Measurements from ENCODE around the gene KCNK6.

The KCNK6 gene

DNA sequence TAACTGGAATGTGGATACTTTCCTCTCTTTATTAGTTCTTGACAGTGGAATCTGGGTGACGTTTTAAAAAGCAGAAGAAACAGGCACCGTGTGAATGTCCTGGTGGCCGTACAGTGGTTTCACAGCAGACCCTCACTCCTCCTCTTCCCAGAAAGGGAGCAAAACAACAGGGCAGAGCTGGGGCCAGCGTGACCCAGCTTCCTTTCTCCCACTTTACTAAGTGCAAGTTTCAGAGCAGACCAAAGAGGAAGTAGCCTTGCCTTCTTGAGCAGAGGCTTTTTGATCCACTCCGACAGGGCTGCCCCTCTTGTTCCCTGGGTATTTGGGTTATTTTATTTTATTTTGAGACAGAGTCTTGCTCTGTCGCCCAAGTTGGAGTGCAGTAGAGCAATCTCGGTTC is 35.2 kb upstream of the KCNK6 start:
- Histone ChIP-seq H4K20me1 (ENCODE audit: insufficient read depth, low read length) (no peaks in the 10 kb centered on the region), H3F3A (ENCODE audit: insufficient read depth, low read length) (no peaks in the 10 kb centered on the region), H3K4me3 (ENCODE audit: low read length) (no peak overlapping the region), H3K27me3 (replicated peaks; ENCODE audit: insufficient read depth, low read length) (peaks cover 4% of the 10 kb centered on the region; the same call in 1 of the 2 replicates), H3K4me2 (ENCODE audit: low read depth, low read length) (no peak overlapping the region), H3K36me3 (replicated peaks; ENCODE audit: insufficient read depth, low read length) (no peaks in the 10 kb centered on the region), H3K27ac (ENCODE audit: low read length) (no peak overlapping the region), H3K79me2 (ENCODE audit: low read length) (no peaks in the 10 kb centered on the region), H2AFZ (ENCODE audit: low read length) (no peak overlapping the region), H3K9ac (ENCODE audit: low read length) (no peak overlapping the region), H3K9me3 (replicated peaks; ENCODE audit: insufficient read depth, low read length) (no peaks in the 10 kb centered on the region), H3K4me1 (ENCODE audit: low read length) (no peaks in the 10 kb centered on the region), H3K9me2 (replicated peaks; ENCODE audit: insufficient read depth, low read length) (no peaks in the 10 kb centered on the region)
- DNase-seq: no peak
- no peak for TF ChIP-seq CTCF (IDR thresholded peaks at IDR 0.05; ENCODE audit: low read length)
- TF ChIP-seq EZH2phosphoT487 (IDR thresholded peaks at IDR 0.05; ENCODE audit: low read length): no peak
- no peak for TF ChIP-seq EZH2 (optimal IDR thresholded peaks at IDR 0.05; ENCODE audit: low read depth, low read length)

GRCh38 chr19:38285567-38285966 is 34.1 kb upstream of the KCNK6 start:
- Histone ChIP-seq H3K79me2 (ENCODE audit: low read length) (no peaks in the 10 kb centered on the region), H3K27ac (ENCODE audit: low read length) (no peak overlapping the region), H3K9me3 (replicated peaks; ENCODE audit: insufficient read depth, low read length) (no peaks in the 10 kb centered on the region), H3F3A (ENCODE audit: insufficient read depth, low read length) (no peaks in the 10 kb centered on the region), H3K36me3 (replicated peaks; ENCODE audit: insufficient read depth, low read length) (no peaks in the 10 kb centered on the region), H4K20me1 (ENCODE audit: insufficient read depth, low read length) (no peaks in the 10 kb centered on the region), H2AFZ (ENCODE audit: low read length) (no peak overlapping the region), H3K4me1 (ENCODE audit: low read length) (no peaks in the 10 kb centered on the region), H3K4me3 (ENCODE audit: low read length) (no peak overlapping the region), H3K9me2 (replicated peaks; ENCODE audit: insufficient read depth, low read length) (no peaks in the 10 kb centered on the region), H3K4me2 (ENCODE audit: low read depth, low read length) (no peak overlapping the region), H3K27me3 (replicated peaks; ENCODE audit: insufficient read depth, low read length) (peaks cover 9% of the 10 kb centered on the region; the same call in 1 of the 2 replicates), H3K9ac (ENCODE audit: low read length) (no peak overlapping the region)
- TF ChIP-seq EZH2 (optimal IDR thresholded peaks at IDR 0.05; ENCODE audit: low read depth, low read length): no peak
- TF ChIP-seq EZH2phosphoT487 (IDR thresholded peaks at IDR 0.05; ENCODE audit: low read length): no peak
- no peak for TF ChIP-seq CTCF (IDR thresholded peaks at IDR 0.05; ENCODE audit: low read length)
- no peak for DNase-seq

- H2AFZ ChIP-seq (ENCODE audit: low read length): no peak overlapping the region
- no peak for TF ChIP-seq EZH2phosphoT487 (IDR thresholded peaks at IDR 0.05; ENCODE audit: low read length)
- no peak for TF ChIP-seq CTCF (IDR thresholded peaks at IDR 0.05; ENCODE audit: low read length)
- TF ChIP-seq EZH2 (optimal IDR thresholded peaks at IDR 0.05; ENCODE audit: low read depth, low read length): no peak
- DNase-seq: no peak
- H3K36me3 ChIP-seq (replicated peaks; ENCODE audit: insufficient read depth, low read length): no peaks in the 10 kb centered on the region
- H3K79me2 ChIP-seq (ENCODE audit: low read length): no peaks in the 10 kb centered on the region
- H4K20me1 ChIP-seq (ENCODE audit: insufficient read depth, low read length): no peaks in the 10 kb centered on the region
- no peaks in the 10 kb centered on the region for H3K4me1 ChIP-seq (ENCODE audit: low read length)
- no peak overlapping the region for H3K9ac ChIP-seq (ENCODE audit: low read length)
- no peaks in the 10 kb centered on the region for H3K9me3 ChIP-seq (replicated peaks; ENCODE audit: insufficient read depth, low read length)
- H3K9me2 ChIP-seq (replicated peaks; ENCODE audit: insufficient read depth, low read length): no peaks in the 10 kb centered on the region
- no peak overlapping the region for H3K27ac ChIP-seq (ENCODE audit: low read length)
- H3K27me3 ChIP-seq (replicated peaks; ENCODE audit: insufficient read depth, low read length): peaks cover 13% of the 10 kb centered on the region
- no peak overlapping the region for H3K4me2 ChIP-seq (ENCODE audit: low read depth, low read length)
- H3K4me3 ChIP-seq (ENCODE audit: low read length): no peak overlapping the region
- no peaks in the 10 kb centered on the region for H3F3A ChIP-seq (ENCODE audit: insufficient read depth, low read length)
These were observed 32.0 kb upstream of the KCNK6 start for GRCh38 chr19:38287604-38288003.

All from MM.1S (cell line).